AG04449 (cell line): Measurements from ENCODE around the gene BABAM2.

ENCODE experiments used
- CTCF ChIA-PET: fragments of 350-600 bp; formaldehyde crosslinking; extraction: SDS; loops from one replicate; lab custom pipeline; 2021; ENCODE audit warnings: antibody characterized with exemption; lab: Yijun Ruan, JAX
- POLR2A ChIA-PET: fragments of 400-600, 350-600 bp; formaldehyde crosslinking; extraction: SDS; loops from one replicate; lab custom pipeline; 2020; ENCODE audit warnings: antibody characterized with exemption, inconsistent platforms; lab: Yijun Ruan, JAX
- DNase-seq: peaks from one replicate; pipeline ENCODE4 v3.0.0-alpha.2; 2010; ENCODE audit warnings: low read depth, low spot score
- H3K4me3 ChIP-seq: 2 replicates; pipeline ENCODE4 v1.5.1; 2011; ENCODE audit warnings: low read depth, mild to moderate bottlenecking, control low read depth, low read length
- CTCF ChIP-seq: IDR thresholded peaks from one replicate; pipeline ENCODE4 v1.5.1; 2011; ENCODE audit warnings: mild to moderate bottlenecking, moderate library complexity, low read length, control low read depth, inconsistent platforms; ENCODE audit not compliant: insufficient read depth; ENCODE audit errors: missing control alignments

BABAM2 gene

GRCh38 chr2:27993402-27993787, 102.9 kb downstream of the BABAM2 start:
- H3K4me3 ChIP-seq = no peak overlapping the region
- ChIA-PET POLR2A (no interaction called here), CTCF (no interaction called here)
- DNase-seq = no peak
- no peak for TF ChIP-seq CTCF

GRCh38 chr2:27993950-27994728, 103.6 kb downstream of the BABAM2 start:
- POLR2A ChIA-PET = no interaction called here
- TF ChIP-seq CTCF = no peak
- no peak for DNase-seq
- CTCF ChIA-PET = interaction anchor here (0.9 kb wide), 1 partner anchor 240 kb away, joined by 3 read pairs; no protein-coding TSS in a partner anchor
- H3K4me3 ChIP-seq = no peak overlapping the region

GRCh38 chr2:27996156-27996922, 105.8 kb downstream of the BABAM2 start:
- no peak overlapping the region for H3K4me3 ChIP-seq
- TF ChIP-seq CTCF = no peak
- CTCF ChIA-PET = no interaction called here
- no peak for DNase-seq
- POLR2A ChIA-PET = no interaction called here

GRCh38 chr2:28000287-28000686, 109.8 kb downstream of the BABAM2 start:
- H3K4me3 ChIP-seq = no peak overlapping the region
- CTCF ChIA-PET = no interaction called here
- DNase-seq = no peak
- no peak for TF ChIP-seq CTCF
- POLR2A ChIA-PET = no interaction called here

- DNase-seq = no peak
- H3K4me3 ChIP-seq = no peak overlapping the region
- POLR2A ChIA-PET = no interaction called here
- no peak for TF ChIP-seq CTCF
- CTCF ChIA-PET = interaction anchor here (0.9 kb wide), 1 partner anchor 318 kb away, joined by 3 read pairs; no protein-coding TSS in a partner anchor
These were observed 111.7 kb downstream of the BABAM2 start for GRCh38 chr2:28002181-28002580.

GRCh38 chr2:28004086-28004485, 113.6 kb downstream of the BABAM2 start:
- ChIA-PET POLR2A (no interaction called here), CTCF (interaction anchor here (1.2 kb wide), 1 partner anchor 71 kb away, joined by 3 read pairs; no protein-coding TSS in a partner anchor)
- TF ChIP-seq CTCF = no peak
- no peak overlapping the region for H3K4me3 ChIP-seq
- DNase-seq = peak; percentile 62
